ENCODE results near the gene BPIFB3.

The BPIFB3 gene

DNA sequence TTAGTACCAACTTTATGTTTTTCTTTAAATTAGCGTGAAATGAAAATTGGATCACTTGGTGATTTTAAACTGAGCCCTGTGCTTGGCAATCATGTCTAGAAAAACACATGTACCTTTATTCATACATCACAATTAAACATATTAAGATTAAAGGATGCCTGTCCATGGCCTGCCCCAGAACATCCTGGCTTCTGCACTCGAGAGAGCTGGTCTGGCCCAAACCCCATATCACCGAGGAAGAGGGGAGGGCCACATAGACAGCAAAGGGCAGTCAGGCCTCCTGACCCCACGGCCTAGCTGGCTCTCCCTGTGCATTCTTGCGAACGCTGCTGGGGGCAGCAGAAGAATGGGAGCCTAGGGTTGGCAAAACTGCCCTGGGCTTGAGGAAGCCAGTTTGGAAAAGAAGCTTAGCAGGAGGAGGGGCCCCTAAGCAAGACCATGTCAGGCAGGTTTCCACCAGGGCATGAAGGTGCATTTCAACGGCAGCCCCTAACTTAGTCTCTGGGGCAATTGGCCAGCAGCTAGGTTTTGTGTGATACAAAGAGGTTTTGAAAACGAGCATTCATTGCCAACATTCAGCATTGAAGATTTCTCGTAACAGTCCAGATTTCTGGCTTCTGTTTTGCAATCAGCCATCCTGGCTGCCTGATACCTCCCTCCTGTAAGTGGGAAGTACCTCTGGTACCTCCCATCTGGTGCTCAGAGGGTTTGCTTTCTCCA is 8.6 kb downstream of the BPIFB3 start:
- DNase-seq (ENCODE audit: low read depth) = no peak

GRCh38 chr20:33062825-33063149 is 9.1 kb downstream of the BPIFB3 start:
- DNase-seq (ENCODE audit: low read depth) = no peak

- no peak for DNase-seq (ENCODE audit: low read depth)
These were observed 9.6 kb downstream of the BPIFB3 start for GRCh38 chr20:33063271-33063670.

GRCh38 chr20:33064572-33065287 is 11.0 kb downstream of the BPIFB3 start:
- DNase-seq (ENCODE audit: low read depth) = no peak

GRCh38 chr20:33065785-33066184 is 12.1 kb downstream of the BPIFB3 start:
- DNase-seq (ENCODE audit: low read depth) = no peak

DNA sequence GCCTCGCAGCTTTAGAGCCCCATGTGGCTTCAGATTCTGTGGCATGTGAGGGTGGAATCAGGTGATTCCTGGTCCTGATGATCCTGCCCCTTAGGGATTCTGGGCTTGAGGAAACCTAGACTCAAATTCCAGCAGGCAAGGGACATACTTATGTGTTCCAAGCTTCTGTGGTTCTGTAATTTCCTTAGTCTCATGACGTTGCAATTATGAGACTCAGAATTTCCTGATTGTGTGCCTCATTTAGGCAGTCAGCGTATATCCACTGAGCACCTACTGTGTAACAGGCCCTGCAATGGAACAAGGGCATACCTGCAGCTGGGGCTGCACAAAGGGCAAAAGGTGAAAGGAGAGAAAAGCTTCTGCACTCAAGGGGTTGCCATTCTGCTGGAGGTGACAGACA is 14.1 kb downstream of the BPIFB3 start:
- no peak for DNase-seq (ENCODE audit: low read depth)

GRCh38 chr20:33068251-33068939 is 14.7 kb downstream of the BPIFB3 start:
- no peak for DNase-seq (ENCODE audit: low read depth)

- no peak for DNase-seq (ENCODE audit: low read depth)
These were observed 16.0 kb downstream of the BPIFB3 start for GRCh38 chr20:33069673-33070072.

DNA sequence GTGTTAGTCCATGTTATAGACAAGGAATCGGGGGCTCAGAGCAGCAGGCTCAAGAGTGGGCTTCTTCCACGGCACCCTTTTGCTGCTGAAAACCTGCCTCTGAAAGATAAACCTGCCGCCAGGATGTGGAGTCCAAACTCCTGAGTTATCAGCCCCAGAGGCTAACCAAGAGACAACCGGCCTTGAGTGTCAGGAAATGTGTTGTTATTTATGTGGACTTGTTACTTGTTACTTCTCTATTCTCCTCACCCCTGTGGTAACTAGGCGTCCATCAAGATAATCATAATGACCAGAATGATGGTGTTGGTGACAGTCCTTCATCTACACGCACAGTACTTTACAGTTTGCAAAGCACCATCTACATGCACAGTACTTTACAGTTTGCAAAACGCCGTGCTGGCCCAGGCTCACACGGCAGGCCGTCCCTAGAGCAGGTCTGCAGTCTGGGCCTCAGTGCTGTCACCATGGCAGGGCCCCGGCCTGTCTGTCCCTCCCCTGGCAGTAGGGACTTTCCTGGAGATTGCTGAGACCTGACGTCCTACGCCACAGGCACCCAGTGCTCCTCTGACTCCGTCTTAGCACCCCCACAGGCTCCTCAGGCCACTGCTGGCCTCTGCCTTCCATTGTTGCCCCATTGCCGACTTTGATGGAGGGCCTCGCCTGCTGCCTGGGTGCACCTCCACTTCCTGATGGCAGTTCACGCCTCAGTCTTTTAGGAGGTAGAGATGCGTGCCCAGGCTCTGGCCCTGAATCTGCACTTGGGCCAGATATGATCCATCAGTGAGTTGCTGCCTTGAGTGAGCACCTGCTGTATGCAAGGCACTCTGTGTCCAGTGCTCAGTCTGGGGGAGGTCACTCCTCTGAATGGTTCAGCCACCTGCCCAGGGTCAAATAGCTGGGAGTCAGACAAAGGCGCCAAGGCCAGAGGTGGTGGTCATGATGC is 16.7 kb downstream of the BPIFB3 start:
- DNase-seq (ENCODE audit: low read depth) = no peak

DNA sequence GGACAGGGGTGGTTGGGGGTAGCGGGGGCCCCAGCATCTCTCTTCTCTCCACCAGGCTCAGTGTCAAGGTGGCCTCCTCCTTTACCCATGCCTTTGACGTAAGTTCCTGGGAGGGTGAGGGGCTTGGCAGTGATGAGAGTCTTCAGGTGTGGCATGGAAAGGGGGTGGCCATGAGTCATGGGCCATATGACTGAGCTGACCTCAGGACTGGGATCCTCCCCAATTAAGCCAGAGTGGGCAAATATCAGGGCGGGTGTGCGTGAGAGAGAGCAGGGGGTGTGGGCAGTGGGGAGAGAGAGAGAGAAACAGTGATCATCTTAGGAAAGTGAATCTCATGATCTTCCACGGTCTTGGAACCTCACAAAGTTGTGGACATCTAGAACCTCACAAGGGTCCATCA is 17.5 kb downstream of the BPIFB3 start:
- DNase-seq (ENCODE audit: low read depth) = no peak

DNA sequence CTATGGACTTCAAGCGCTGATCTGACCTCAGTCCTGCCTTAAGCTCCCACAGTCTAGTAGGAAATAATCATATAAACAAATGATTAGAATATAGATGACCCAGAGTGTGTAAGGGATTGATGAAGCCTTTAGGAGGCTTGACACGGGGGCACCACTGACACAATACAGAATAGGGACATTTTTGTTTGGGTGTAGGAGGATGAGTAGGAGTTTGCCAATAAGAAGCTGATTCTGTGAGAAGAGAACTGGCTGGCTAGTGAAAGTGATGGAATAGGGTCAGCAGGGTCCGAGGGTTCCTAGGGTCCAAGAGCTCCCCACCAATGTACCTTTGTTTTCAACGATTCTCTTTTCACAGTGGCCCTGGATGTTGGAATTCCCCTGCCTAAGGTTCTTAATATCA is 18.7 kb downstream of the BPIFB3 start:
- no peak for DNase-seq (ENCODE audit: low read depth)

DNA sequence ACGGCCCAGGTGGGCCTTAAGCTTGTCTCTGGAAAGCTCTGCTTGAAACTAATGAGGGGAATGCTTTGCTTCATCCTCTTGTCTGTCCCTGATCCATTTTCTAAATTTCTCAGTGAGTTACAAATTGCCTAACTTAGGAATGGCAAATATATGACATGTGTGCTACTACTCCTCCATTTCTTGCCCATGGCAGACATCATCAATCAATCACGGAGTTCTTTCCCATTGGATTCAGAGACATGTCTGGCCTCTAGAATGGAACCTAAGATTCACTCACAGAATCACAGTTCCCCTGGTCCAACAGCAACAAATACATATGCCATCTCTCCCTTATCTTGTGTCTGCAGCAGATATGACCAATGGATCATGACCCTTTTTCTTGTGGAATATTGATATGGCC is 19.1 kb downstream of the BPIFB3 start:
- no peak for DNase-seq (ENCODE audit: low read depth)

GRCh38 chr20:33074675-33075074 is 21.0 kb downstream of the BPIFB3 start:
- DNase-seq (ENCODE audit: low read depth) = no peak

- no peak for DNase-seq (ENCODE audit: low read depth)
These were observed 21.6 kb downstream of the BPIFB3 start for GRCh38 chr20:33075281-33075680.

- DNase-seq (ENCODE audit: low read depth) = no peak
These were observed 23.1 kb downstream of the BPIFB3 start for GRCh38 chr20:33076662-33077372.

DNA sequence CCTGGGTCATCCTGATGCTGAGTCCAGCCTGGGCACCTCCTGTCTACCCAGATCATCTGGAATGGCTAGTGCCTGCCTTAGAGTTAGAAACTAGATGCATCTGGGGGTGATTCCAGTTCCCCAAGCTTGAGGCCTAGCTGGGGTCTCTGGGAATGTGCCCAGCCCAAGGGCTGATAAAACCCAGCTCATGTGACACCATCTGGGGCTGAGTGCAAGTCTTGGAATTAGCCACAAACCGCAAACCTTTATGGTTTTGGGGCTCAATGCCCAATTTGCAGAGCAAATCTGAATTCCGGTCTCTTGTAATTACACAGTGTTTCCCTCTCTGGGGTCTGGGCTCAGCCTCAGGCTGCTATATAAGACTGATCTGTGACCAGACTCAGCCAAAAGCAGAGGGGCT is 25.6 kb downstream of the BPIFB3 start, which contains the start of gene BPIFB4:
BPIFB4 (plus strand) TSS at position 385 of the 400 bp plus-strand sequence. CDS start 1,884 bp downstream, outside the sequence.
- no peak for DNase-seq (ENCODE audit: low read depth)

GRCh38 chr20:33081411-33082154 is 27.9 kb downstream of the BPIFB3 start:
- DNase-seq (ENCODE audit: low read depth) = no peak

DNA sequence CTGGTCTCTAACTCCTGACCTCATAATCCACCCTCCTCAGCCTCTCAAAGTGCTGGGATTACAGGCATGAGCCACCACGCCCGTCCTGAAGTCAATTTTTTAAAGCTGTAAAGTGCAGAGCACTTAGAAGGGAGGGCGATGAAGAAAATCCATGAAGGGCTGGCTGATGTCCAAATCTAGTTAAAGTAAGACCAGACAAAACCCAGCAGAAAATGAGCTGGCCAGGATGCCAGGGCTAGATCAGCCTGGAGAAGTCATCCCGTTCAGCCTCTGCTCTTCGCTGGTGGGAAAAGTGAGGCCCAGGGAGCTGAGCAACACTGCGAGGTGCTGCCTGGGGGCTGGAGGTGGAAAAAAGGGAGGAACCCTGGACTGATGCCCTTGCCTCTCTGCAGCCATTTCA is 28.8 kb downstream of the BPIFB3 start:
- DNase-seq (ENCODE audit: low read depth) = no peak

DNA sequence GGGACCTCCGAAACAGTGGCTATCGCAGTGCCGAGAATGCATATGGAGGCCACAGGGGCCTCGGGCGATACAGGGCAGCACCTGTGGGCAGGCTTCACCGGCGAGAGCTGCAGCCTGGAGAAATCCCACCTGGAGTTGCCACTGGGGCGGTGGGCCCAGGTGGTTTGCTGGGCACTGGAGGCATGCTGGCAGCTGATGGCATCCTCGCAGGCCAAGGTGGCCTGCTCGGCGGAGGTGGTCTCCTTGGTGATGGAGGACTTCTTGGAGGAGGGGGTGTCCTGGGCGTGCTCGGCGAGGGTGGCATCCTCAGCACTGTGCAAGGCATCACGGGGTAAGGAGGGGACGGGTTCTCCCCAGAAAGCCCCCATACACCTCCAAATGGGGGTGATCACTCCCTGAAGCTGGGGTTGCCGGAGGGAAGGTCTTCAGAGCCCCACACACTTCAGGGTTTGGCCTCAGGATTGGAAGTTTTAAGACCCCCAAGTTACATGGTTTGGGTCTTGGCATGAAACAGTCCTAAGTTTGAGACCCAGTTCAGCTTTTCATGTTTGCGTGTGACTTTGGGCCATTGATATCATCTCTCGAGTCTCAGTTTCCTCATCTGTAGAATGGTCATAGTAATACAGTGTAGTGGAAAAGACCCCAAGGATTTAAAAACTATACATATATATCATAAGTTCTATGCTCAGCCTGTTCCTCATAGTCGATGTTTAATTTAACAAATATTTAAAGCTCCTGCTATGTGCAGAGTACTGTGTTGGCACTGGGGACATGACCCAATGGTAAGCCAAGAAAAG is 30.0 kb downstream of the BPIFB3 start:
- no peak for DNase-seq (ENCODE audit: low read depth)

DNA sequence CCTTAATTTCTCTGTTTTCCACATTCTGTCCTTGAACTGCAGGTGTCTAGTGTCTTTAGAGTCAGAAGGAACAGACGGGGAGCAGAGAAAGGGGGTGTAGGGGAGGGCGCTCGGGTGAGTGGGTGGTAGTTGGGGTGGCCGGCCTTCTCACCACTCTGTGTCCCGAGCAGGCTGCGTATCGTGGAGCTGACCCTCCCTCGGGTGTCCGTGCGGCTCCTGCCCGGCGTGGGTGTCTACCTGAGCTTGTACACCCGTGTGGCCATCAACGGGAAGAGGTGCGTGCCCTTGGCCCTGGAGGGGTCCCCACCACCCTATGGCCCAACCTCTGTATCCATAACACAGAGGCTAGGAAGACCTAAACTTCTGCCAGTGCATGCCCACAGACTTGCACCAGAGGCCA is 31.0 kb downstream of the BPIFB3 start:
- DNase-seq (ENCODE audit: low read depth) = no peak

Measured in GM04504 (cell line).